Measurements from ENCODE around the gene S1PR4. TPM values are rescaled to one million over a fixed set of nuclear protein-coding genes. Genes with fewer than 3 reads are reported as not detected.

The S1PR4 gene
- total and polyA plus RNA-seq, 2 donors (not counting 1 experiment from before 2014, with no cell fraction given): 84.2 to 129 TPM

DNA sequence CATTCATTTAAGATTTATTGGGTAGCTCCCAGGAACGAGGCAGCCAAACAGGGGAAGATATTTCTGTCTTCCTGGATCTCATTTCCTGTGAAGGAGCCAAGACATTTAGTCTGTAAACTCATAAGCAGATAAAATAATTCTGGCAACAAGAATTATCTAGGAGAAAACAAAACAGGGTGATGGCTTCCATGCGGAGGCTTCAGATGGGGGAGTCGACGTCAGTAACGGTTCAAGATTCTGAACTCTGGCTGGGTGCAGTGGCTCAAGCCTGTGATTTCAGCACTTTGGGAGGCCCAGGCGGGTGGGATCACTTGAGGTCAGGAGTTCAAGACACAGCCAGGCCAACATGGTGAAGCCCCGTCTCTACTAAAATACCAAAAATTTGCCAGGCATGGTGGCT is 41.5 kb upstream of the S1PR4 start:
- no peaks in the 10 kb centered on the region for H4K20me1 ChIP-seq (ENCODE audit: control insufficient read depth, insufficient read depth, low read length, poor library complexity, severe bottlenecking)
- peak overlapping the region in 1 of 5 experiments; percentile 7 for H3K4me3 ChIP-seq (ENCODE audit: control extremely low read depth in 1 of 5, extremely low read depth in 1 of 5, insufficient read depth in 1 of 5, low read depth in 2 of 5, low read length in 4 of 5)
- POLR2A ChIA-PET: no interaction called here
- DNase-seq: no peak
- H3K9me3 ChIP-seq (ENCODE audit: control extremely low read depth in 1 of 3, control insufficient read depth in 2 of 3, insufficient read depth in 1 of 3, low read length in 2 of 3): no peaks in the 10 kb centered on the region
- H3K27me3 ChIP-seq (replicated peaks in 1 of 4; ENCODE audit: control extremely low read depth in 1 of 4, control insufficient read depth in 3 of 4, insufficient read depth in 4 of 4, low read length in 3 of 4): peaks cover 0 to 28% (median 12%) of the 10 kb centered on the region in 4 experiments
- peak overlapping the region; percentile 54 for H2AFZ ChIP-seq (ENCODE audit: insufficient read depth, low read depth, low read length, poor library complexity, severe bottlenecking)
- H3K36me3 ChIP-seq (replicated peaks in 1 of 2; ENCODE audit: control extremely low read depth in 1 of 2, control insufficient read depth in 1 of 2, extremely low read depth in 1 of 2, insufficient read depth in 2 of 2, low read length in 1 of 2): no peaks in the 10 kb centered on the region
- H3K27ac ChIP-seq (ENCODE audit: low read length in 2 of 2): no peak overlapping the region
- intact Hi-C loops (cut with micrococcal nuclease): no loop called here
- peaks cover 45% of the 10 kb centered on the region in 2 donors for H3K4me1 ChIP-seq (ENCODE audit: control insufficient read depth in 2 of 2, insufficient read depth in 2 of 2, low read length in 2 of 2)
- no peak for ATAC-seq (ENCODE audit: low read depth)
- CTCF ChIA-PET: interaction anchor here (0.6 to 1.2 kb wide), 3 partner anchors 9 to 85 kb away, joined by 3 to 6 read pairs (median 3); no protein-coding TSS in a partner anchor
- H3K9me3 Mint-ChIP-seq (ENCODE audit: insufficient read depth): no peaks in the 10 kb centered on the region
- H3K27me3 Mint-ChIP-seq: peaks cover 7% of the 10 kb centered on the region
- no peak overlapping the region for H3K4me2 ChIP-seq (replicated peaks; ENCODE audit: low read depth, low read length, poor library complexity, severe bottlenecking)
- H3K9ac ChIP-seq (ENCODE audit: low read length): no peak overlapping the region
- TF ChIP-seq, protein P1, sequence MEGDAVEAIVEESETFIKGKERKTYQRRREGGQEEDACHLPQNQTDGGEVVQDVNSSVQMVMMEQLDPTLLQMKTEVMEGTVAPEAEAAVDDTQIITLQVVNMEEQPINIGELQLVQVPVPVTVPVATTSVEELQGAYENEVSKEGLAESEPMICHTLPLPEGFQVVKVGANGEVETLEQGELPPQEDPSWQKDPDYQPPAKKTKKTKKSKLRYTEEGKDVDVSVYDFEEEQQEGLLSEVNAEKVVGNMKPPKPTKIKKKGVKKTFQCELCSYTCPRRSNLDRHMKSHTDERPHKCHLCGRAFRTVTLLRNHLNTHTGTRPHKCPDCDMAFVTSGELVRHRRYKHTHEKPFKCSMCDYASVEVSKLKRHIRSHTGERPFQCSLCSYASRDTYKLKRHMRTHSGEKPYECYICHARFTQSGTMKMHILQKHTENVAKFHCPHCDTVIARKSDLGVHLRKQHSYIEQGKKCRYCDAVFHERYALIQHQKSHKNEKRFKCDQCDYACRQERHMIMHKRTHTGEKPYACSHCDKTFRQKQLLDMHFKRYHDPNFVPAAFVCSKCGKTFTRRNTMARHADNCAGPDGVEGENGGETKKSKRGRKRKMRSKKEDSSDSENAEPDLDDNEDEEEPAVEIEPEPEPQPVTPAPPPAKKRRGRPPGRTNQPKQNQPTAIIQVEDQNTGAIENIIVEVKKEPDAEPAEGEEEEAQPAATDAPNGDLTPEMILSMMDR (IDR thresholded peaks at IDR 0.05): no peak
- TF ChIP-seq EZH2 (IDR thresholded peaks at IDR 0.05; ENCODE audit: borderline replicate concordance, insufficient read depth, low read depth, low read length, poor library complexity, severe bottlenecking): no peak
- peaks cover 34% of the 10 kb centered on the region for H3K4me1 Mint-ChIP-seq
- H3K79me2 ChIP-seq (ENCODE audit: control insufficient read depth, insufficient read depth, low read length): no peaks in the 10 kb centered on the region
- H3K27ac Mint-ChIP-seq: no peak overlapping the region
- peak overlapping the region; percentile 29 for H3K4me3 Mint-ChIP-seq
- WGBS (ENCODE audit: insufficient coverage): 42% methylated on average over 6 of the region's 7 CpGs

DNA sequence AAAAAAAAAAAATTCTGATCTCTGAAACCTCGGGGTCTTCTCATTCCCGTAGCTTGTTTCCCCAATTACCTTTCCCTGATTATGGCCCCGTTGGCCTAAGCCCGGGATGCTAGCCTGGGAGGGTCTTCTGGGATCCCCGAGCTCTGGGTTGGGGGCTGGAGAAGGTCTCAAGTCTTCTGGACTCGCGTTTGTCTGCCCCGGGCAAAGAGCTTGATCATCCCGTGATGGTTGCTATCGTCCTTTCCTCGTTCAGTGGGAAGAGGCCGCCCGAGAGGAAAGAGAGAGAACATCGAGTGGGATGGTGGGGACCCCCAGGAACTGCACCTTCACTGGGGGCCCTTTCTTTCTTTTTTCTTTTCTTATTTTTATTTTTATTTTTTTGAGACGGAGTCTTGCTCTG is 40.3 kb upstream of the S1PR4 start:
- Histone ChIP-seq H3K4me2 (replicated peaks; ENCODE audit: low read depth, low read length, poor library complexity, severe bottlenecking) (no peak overlapping the region), H3K4me3 (ENCODE audit: control extremely low read depth in 1 of 5, extremely low read depth in 1 of 5, insufficient read depth in 1 of 5, low read depth in 2 of 5, low read length in 4 of 5) (no peak overlapping the region), H3K4me1 (ENCODE audit: control insufficient read depth in 2 of 2, insufficient read depth in 2 of 2, low read length in 2 of 2) (peaks cover 40% of the 10 kb centered on the region in 2 donors), H4K20me1 (ENCODE audit: control insufficient read depth, insufficient read depth, low read length, poor library complexity, severe bottlenecking) (no peaks in the 10 kb centered on the region), H3K9me3 (ENCODE audit: control extremely low read depth in 1 of 3, control insufficient read depth in 2 of 3, insufficient read depth in 1 of 3, low read length in 2 of 3) (no peaks in the 10 kb centered on the region), H3K27me3 (replicated peaks in 1 of 4; ENCODE audit: control extremely low read depth in 1 of 4, control insufficient read depth in 3 of 4, insufficient read depth in 4 of 4, low read length in 3 of 4) (peaks cover 0 to 28% (median 12%) of the 10 kb centered on the region in 4 experiments), H3K79me2 (ENCODE audit: control insufficient read depth, insufficient read depth, low read length) (no peaks in the 10 kb centered on the region), H3K9ac (ENCODE audit: low read length) (no peak overlapping the region), H3K27ac (ENCODE audit: low read length in 2 of 2) (no peak overlapping the region), H3K36me3 (replicated peaks in 1 of 2; ENCODE audit: control extremely low read depth in 1 of 2, control insufficient read depth in 1 of 2, extremely low read depth in 1 of 2, insufficient read depth in 2 of 2, low read length in 1 of 2) (no peaks in the 10 kb centered on the region), H2AFZ (ENCODE audit: insufficient read depth, low read depth, low read length, poor library complexity, severe bottlenecking) (no peak overlapping the region)
- DNase-seq (no peak), ATAC-seq (ENCODE audit: low read depth) (no peak)
- ChIA-PET POLR2A (no interaction called here), CTCF (interaction anchor here (1.2 to 1.6 kb wide), 2 partner anchors 9 to 30 kb away, joined by 3 to 5 read pairs; no protein-coding TSS in a partner anchor)
- no peak overlapping the region for H3K27ac Mint-ChIP-seq
- WGBS (ENCODE audit: insufficient coverage): 70% methylated on average over 3 of the region's 15 CpGs
- intact Hi-C loops (cut with micrococcal nuclease): no loop called here
- no peaks in the 10 kb centered on the region for H3K9me3 Mint-ChIP-seq (ENCODE audit: insufficient read depth)
- peaks cover 7% of the 10 kb centered on the region for H3K27me3 Mint-ChIP-seq
- H3K4me3 Mint-ChIP-seq: no peak overlapping the region
- H3K4me1 Mint-ChIP-seq: peaks cover 29% of the 10 kb centered on the region
- TF ChIP-seq, protein P1 (IDR thresholded peaks at IDR 0.05): no peak
- TF ChIP-seq EZH2 (IDR thresholded peaks at IDR 0.05; ENCODE audit: borderline replicate concordance, insufficient read depth, low read depth, low read length, poor library complexity, severe bottlenecking): no peak

Measured in B cell (primary cell).